GM18508 (cell line): ENCODE measurements around the gene PCK2.

Source experiments
- ATAC-seq: cut with Tn5 transposase; IDR thresholded peaks from one replicate; pipeline ENCODE4 v1.9.1; 2021; ENCODE audit warnings: moderate number of reproducible peaks; ENCODE audit not compliant: insufficient read depth, unreplicated experiment

The PCK2 gene

GRCh38 chr14:24132976-24133375, 38.9 kb downstream of the PCK2 start:
- ATAC-seq, result no peak

- no peak for ATAC-seq
Observed at GRCh38 chr14:24133735-24134134, 39.6 kb downstream of the PCK2 start.

GRCh38 chr14:24135584-24135833, 41.4 kb downstream of the PCK2 start:
- ATAC-seq, result no peak

GRCh38 chr14:24135834-24136683, 41.9 kb downstream of the PCK2 start, which contains the start of gene PSME1:
Gene PSME1 (plus strand): TSS chr14:24136194. CDS start chr14:24136263, 69 bp downstream.
- ATAC-seq, result no peak

- no peak for ATAC-seq
Observed at GRCh38 chr14:24136684-24137528, 42.8 kb downstream of the PCK2 start.

GRCh38 chr14:24137529-24138395, 43.7 kb downstream of the PCK2 start:
- no peak for ATAC-seq

- no peak for ATAC-seq
Observed at GRCh38 chr14:24138396-24139271, 44.5 kb downstream of the PCK2 start.

GRCh38 chr14:24139272-24139934, 45.3 kb downstream of the PCK2 start:
- ATAC-seq, result no peak

GRCh38 chr14:24141097-24141880, 47.2 kb downstream of the PCK2 start, which contains the start of gene EMC9:
Gene EMC9 (minus strand): TSS chr14:24141591. CDS start chr14:24141304, 287 bp downstream.
- peak; percentile 74 for ATAC-seq

GRCh38 chr14:24143511-24143910, 49.4 kb downstream of the PCK2 start:
- ATAC-seq, result no peak

GRCh38 chr14:24144451-24144850, 50.3 kb downstream of the PCK2 start:
- no peak for ATAC-seq

- ATAC-seq, result no peak
Observed at GRCh38 chr14:24145219-24145618, 51.1 kb downstream of the PCK2 start.

- no peak for ATAC-seq
Observed at GRCh38 chr14:24145690-24146452, 51.8 kb downstream of the PCK2 start.

GRCh38 chr14:24146453-24146977, 52.4 kb downstream of the PCK2 start, which contains the start of gene PSME2:
Gene PSME2 (minus strand): TSS chr14:24146610. CDS start chr14:24146581, 29 bp downstream.
- peak; percentile 31 for ATAC-seq

GRCh38 chr14:24146978-24147760, 53.1 kb downstream of the PCK2 start, which contains the start of gene RNF31:
Gene RNF31 (plus strand): TSS chr14:24147498. CDS start chr14:24147699, 201 bp downstream.
- ATAC-seq, result peak; percentile 67

- no peak for ATAC-seq
Observed at GRCh38 chr14:24147761-24148428, 53.8 kb downstream of the PCK2 start.
